HL-60 (cell line): ENCODE results near the gene IQGAP1.

Experiments
- POLR2AphosphoS5 ChIP-seq: IDR thresholded peaks from 2 replicates; pipeline ENCODE4 v1.6.1; 2012; ENCODE audit warnings: low read depth
- TF ChIP-seq, protein P1 (sequence below): IDR thresholded peaks from one replicate; pipeline ENCODE4 v1.5.1; 2011; ENCODE audit warnings: low read length, control low read depth, inconsistent platforms; ENCODE audit not compliant: insufficient read depth

DNA sequence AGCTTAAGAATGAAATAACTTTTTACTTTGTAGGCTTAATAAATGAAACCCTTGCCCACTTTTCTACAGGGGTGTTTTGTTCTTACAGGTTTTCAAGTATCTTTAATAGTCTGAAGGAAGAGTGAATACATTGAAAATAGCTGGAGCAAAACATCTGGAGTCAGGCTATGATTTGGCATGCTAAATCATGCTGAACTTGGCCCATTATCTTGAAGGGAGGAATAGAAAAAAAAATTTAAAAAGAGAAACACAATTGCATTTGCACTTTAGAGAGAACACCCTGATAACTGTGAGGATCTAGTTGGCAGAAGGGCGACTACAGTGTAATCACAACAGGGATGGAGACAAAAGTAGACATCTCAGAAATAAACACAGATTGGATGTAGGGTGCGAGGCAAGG is 1.8 kb upstream of the IQGAP1 start:
- TF ChIP-seq, protein P1, sequence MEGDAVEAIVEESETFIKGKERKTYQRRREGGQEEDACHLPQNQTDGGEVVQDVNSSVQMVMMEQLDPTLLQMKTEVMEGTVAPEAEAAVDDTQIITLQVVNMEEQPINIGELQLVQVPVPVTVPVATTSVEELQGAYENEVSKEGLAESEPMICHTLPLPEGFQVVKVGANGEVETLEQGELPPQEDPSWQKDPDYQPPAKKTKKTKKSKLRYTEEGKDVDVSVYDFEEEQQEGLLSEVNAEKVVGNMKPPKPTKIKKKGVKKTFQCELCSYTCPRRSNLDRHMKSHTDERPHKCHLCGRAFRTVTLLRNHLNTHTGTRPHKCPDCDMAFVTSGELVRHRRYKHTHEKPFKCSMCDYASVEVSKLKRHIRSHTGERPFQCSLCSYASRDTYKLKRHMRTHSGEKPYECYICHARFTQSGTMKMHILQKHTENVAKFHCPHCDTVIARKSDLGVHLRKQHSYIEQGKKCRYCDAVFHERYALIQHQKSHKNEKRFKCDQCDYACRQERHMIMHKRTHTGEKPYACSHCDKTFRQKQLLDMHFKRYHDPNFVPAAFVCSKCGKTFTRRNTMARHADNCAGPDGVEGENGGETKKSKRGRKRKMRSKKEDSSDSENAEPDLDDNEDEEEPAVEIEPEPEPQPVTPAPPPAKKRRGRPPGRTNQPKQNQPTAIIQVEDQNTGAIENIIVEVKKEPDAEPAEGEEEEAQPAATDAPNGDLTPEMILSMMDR = no peak
- TF ChIP-seq POLR2AphosphoS5 = no peak
